ENCODE data around the gene CSPG4.

- no peak for TF ChIP-seq CTCF (IDR thresholded peaks at IDR 0.05)
- TF ChIP-seq POLR2A (IDR thresholded peaks at IDR 0.05): no peak
- TF ChIP-seq POLR2AphosphoS5 (IDR thresholded peaks at IDR 0.05): no peak
These were observed 21.4 kb upstream of the CSPG4 start for GRCh38 chr15:75733761-75734651.

Measured in breast epithelium (tissue), 3 donors.